Hepatocyte (in vitro differentiated cells): Measurements from ENCODE around the gene KIAA1549. TPM values are rescaled to one million over a fixed set of nuclear protein-coding genes. Genes with fewer than 3 reads are reported as not detected.

ENCODE experiments used
- DNase-seq: peaks from one replicate; pipeline ENCODE4 v3.0.0-alpha.2; 2016; ENCODE audit warnings: low spot score
- H2AFZ ChIP-seq: fragments of 200-600 bp; sonication (generic); 2 replicates; pipeline ENCODE4 v1.6.0; 2016; ENCODE audit warnings: antibody characterized with exemption, mild to moderate bottlenecking
- H3K27ac ChIP-seq: fragments of 200-600 bp; sonication (generic); 2 replicates; pipeline ENCODE4 v1.5.1; 2016; ENCODE audit warnings: mild to moderate bottlenecking
- H3K27me3 ChIP-seq: fragments of 200-600 bp; sonication (generic); 2 replicates; pipeline ENCODE4 v1.6.1; 2016
- H3K36me3 ChIP-seq: fragments of 200-600 bp; sonication (generic); replicated peaks from 2 replicates; pipeline ENCODE4 v1.5.1; 2016; ENCODE audit warnings: low read depth; ENCODE audit not compliant: insufficient read depth
- H3K4me1 ChIP-seq: fragments of 200-600 bp; sonication (generic); 2 replicates; pipeline ENCODE4 v1.5.1; 2016; ENCODE audit warnings: mild to moderate bottlenecking, moderate library complexity; ENCODE audit not compliant: insufficient read depth
- H3K4me2 ChIP-seq: fragments of 200-600 bp; sonication (generic); 2 replicates; pipeline ENCODE4 v1.6.0; 2016
- H3K4me3 ChIP-seq: fragments of 200-600 bp; sonication (generic); 2 replicates; pipeline ENCODE4 v1.5.1; 2016; ENCODE audit warnings: mild to moderate bottlenecking
- H3K79me2 ChIP-seq: fragments of 200-600 bp; sonication (generic); 2 replicates; pipeline ENCODE4 v1.6.0; 2017; ENCODE audit warnings: mild to moderate bottlenecking
- H3K9me2 ChIP-seq: fragments of 200-600 bp; sonication (generic); replicated peaks from 2 replicates; pipeline ENCODE4 v1.6.0; 2017; ENCODE audit warnings: mild to moderate bottlenecking; ENCODE audit not compliant: insufficient read depth
- H3K9me3 ChIP-seq: fragments of 200-600 bp; sonication (generic); 2 replicates; pipeline ENCODE4 v1.5.1; 2016; ENCODE audit warnings: low read depth, mild to moderate bottlenecking
- H4K20me1 ChIP-seq: fragments of 200-600 bp; sonication (generic); 2 replicates; pipeline ENCODE4 v1.6.0; 2016; ENCODE audit warnings: mild to moderate bottlenecking; ENCODE audit not compliant: insufficient read depth, poor library complexity, severe bottlenecking
- CTCF ChIP-seq: fragments of 200-600 bp; sonication (generic); IDR thresholded peaks from 2 replicates; pipeline ENCODE4 v1.5.1; 2016; ENCODE audit warnings: antibody characterized with exemption, mild to moderate bottlenecking; ENCODE audit not compliant: poor library complexity
- EZH2 ChIP-seq: fragments of 200-600 bp; sonication (generic); IDR thresholded peaks from 2 replicates; pipeline ENCODE4 v1.6.1; 2016; ENCODE audit warnings: antibody characterized with exemption, mild to moderate bottlenecking, borderline replicate concordance
- EZH2phosphoT487 ChIP-seq: fragments of 200-600 bp; sonication (generic); IDR thresholded peaks from one replicate; pipeline ENCODE4 v1.6.1; 2018; ENCODE audit warnings: antibody characterized with exemption, mild to moderate bottlenecking, low read depth, moderate library complexity; ENCODE audit not compliant: unreplicated experiment, severe bottlenecking
- WGBS: methylation state at CpG from one replicate; pipeline ENCODE4 v1.1.6; 2016; ENCODE audit warnings: low lambda C conversion rate; ENCODE audit errors: missing lambda C conversion rate; 5-methylcytosine and 5-hydroxymethylcytosine counted together
- polyA plus RNA-seq: library from polyadenylated mRNA; unstranded; fragments of >200 nt; fragmentation: Nextera tagmentation; extraction: Ambion mirVana; gene quantifications from 2 replicates; pipeline ENCODE4 v1.2.1, GENCODE V29; 2016
- total RNA-seq: library from RNA; depleted of rRNA; stranded (reverse); fragments of >200 nt; gene quantifications from 2 replicates; pipeline ENCODE4 v1.2.3, GENCODE V29; 2014

Gene KIAA1549
- total and polyA plus RNA-seq, 2 experiments from 2014 or later: 3.4 to 7.3 TPM

- no peak for DNase-seq
- Histone ChIP-seq H3K79me2 (no peaks in the 10 kb centered on the region), H2AFZ (no peak overlapping the region), H3K36me3 (no peaks in the 10 kb centered on the region), H4K20me1 (no peaks in the 10 kb centered on the region), H3K9me2 (no peaks in the 10 kb centered on the region), H3K9me3 (no peaks in the 10 kb centered on the region), H3K4me3 (no peak overlapping the region), H3K27ac (no peak overlapping the region), H3K4me2 (no peak overlapping the region), H3K27me3 (no peaks in the 10 kb centered on the region), H3K4me1 (peaks cover 8% of the 10 kb centered on the region)
- no peak for TF ChIP-seq CTCF
- no peak for TF ChIP-seq EZH2phosphoT487
- no peak for TF ChIP-seq EZH2
- WGBS: 78% methylated on average over 6 of the region's 6 CpGs
Observed at GRCh38 chr7:138881579-138882188, 99.5 kb downstream of the KIAA1549 start.

- 93% methylated on average over 13 of the region's 13 CpGs for WGBS
- H3K9me2 ChIP-seq: no peaks in the 10 kb centered on the region
- H3K4me2 ChIP-seq: no peak overlapping the region
- no peaks in the 10 kb centered on the region for H3K36me3 ChIP-seq
- H2AFZ ChIP-seq: no peak overlapping the region
- TF ChIP-seq EZH2: no peak
- no peak for TF ChIP-seq EZH2phosphoT487
- TF ChIP-seq CTCF: no peak
- H4K20me1 ChIP-seq: no peaks in the 10 kb centered on the region
- no peaks in the 10 kb centered on the region for H3K27me3 ChIP-seq
- no peaks in the 10 kb centered on the region for H3K9me3 ChIP-seq
- peaks cover 8% of the 10 kb centered on the region for H3K4me1 ChIP-seq
- DNase-seq: no peak
- H3K27ac ChIP-seq: no peak overlapping the region
- no peaks in the 10 kb centered on the region for H3K79me2 ChIP-seq
- no peak overlapping the region for H3K4me3 ChIP-seq
Observed at GRCh38 chr7:138880881-138881578, 100.2 kb downstream of the KIAA1549 start.

- H3K36me3 ChIP-seq: no peaks in the 10 kb centered on the region
- peak overlapping the region; percentile 16 for H3K27ac ChIP-seq
Observed at GRCh38 chr7:138879356-138879755, 101.8 kb downstream of the KIAA1549 start.

More at GRCh38 chr7:138879356-138879755, 101.8 kb downstream of the KIAA1549 start:
- no peak overlapping the region for H3K4me3 ChIP-seq
- H3K4me1 ChIP-seq: peaks cover 8% of the 10 kb centered on the region
- DNase-seq: no peak
- no peak overlapping the region for H2AFZ ChIP-seq
- H3K9me2 ChIP-seq: no peaks in the 10 kb centered on the region
- H3K27me3 ChIP-seq: no peaks in the 10 kb centered on the region
- H3K9me3 ChIP-seq: no peaks in the 10 kb centered on the region
- no peak for TF ChIP-seq EZH2phosphoT487
- no peak for TF ChIP-seq EZH2
- TF ChIP-seq CTCF: no peak
- WGBS: 80% methylated on average over 10 of the region's 10 CpGs
- H3K4me2 ChIP-seq: no peak overlapping the region
- no peaks in the 10 kb centered on the region for H3K79me2 ChIP-seq
- H4K20me1 ChIP-seq: no peaks in the 10 kb centered on the region
